GM18498 (cell line): ENCODE measurements around the gene RCE1.
"Not testable (repeated sequence)": the region's sequence is repeated elsewhere in the genome, so short reads cannot be mapped to it uniquely, and the experiment has no call there.

Source experiments
- ATAC-seq: cut with Tn5 transposase; IDR thresholded peaks from one replicate; pipeline ENCODE4 v1.9.1; 2021; ENCODE audit warnings: mild to moderate bottlenecking, moderate library complexity; ENCODE audit not compliant: unreplicated experiment

Gene RCE1

GRCh38 chr11:66842896-66843775 lies at the start of gene RCE1:
Gene RCE1, plus strand, starts transcription at chr11:66843441. Its CDS starts 15 bp downstream, at chr11:66843456.
- ATAC-seq: peak; percentile 84

GRCh38 chr11:66799815-66800214 lies 43.4 kb upstream of the RCE1 start:
- not testable (repeated sequence) for ATAC-seq

- ATAC-seq: peak; percentile 67
Observed at GRCh38 chr11:66800720-66801428, 42.4 kb upstream of the RCE1 start.

GRCh38 chr11:66809592-66809991 lies 33.6 kb upstream of the RCE1 start:
- no peak for ATAC-seq

GRCh38 chr11:66810576-66811185 lies 32.6 kb upstream of the RCE1 start:
- no peak for ATAC-seq

- ATAC-seq: no peak
Observed at GRCh38 chr11:66814678-66815077, 28.6 kb upstream of the RCE1 start.

- no peak for ATAC-seq
Observed at GRCh38 chr11:66815646-66816045, 27.6 kb upstream of the RCE1 start.

- no peak for ATAC-seq
Observed at GRCh38 chr11:66818231-66818955, 24.8 kb upstream of the RCE1 start.

- no peak for ATAC-seq
Observed at GRCh38 chr11:66820381-66820780, 22.9 kb upstream of the RCE1 start.

- no peak for ATAC-seq
Observed at GRCh38 chr11:66820901-66821300, 22.3 kb upstream of the RCE1 start.

GRCh38 chr11:66823700-66824099 lies 19.5 kb upstream of the RCE1 start:
- no peak for ATAC-seq

GRCh38 chr11:66824573-66824972 lies 18.7 kb upstream of the RCE1 start:
- ATAC-seq: not testable (repeated sequence)

GRCh38 chr11:66834539-66834845 lies 8.7 kb upstream of the RCE1 start:
- no peak for ATAC-seq

GRCh38 chr11:66834943-66835342 lies 8.3 kb upstream of the RCE1 start:
- no peak for ATAC-seq

- ATAC-seq: no peak
Observed at GRCh38 chr11:66835768-66836405, 7.4 kb upstream of the RCE1 start.

GRCh38 chr11:66840317-66841091 lies 2.7 kb upstream of the RCE1 start:
- ATAC-seq: no peak

GRCh38 chr11:66841861-66842260 lies 1.4 kb upstream of the RCE1 start:
- no peak for ATAC-seq

- no peak for ATAC-seq
Observed at GRCh38 chr11:66842501-66842895, 743 bp upstream of the RCE1 start.

GRCh38 chr11:66843776-66844495 lies 695 bp downstream of the RCE1 start:
- ATAC-seq: no peak
